Breast epithelium (tissue), 3 donors: ENCODE data around the gene NTN3.
"Not testable (repeated sequence)": the region's sequence is repeated elsewhere in the genome, so short reads cannot be mapped to it uniquely, and the experiment has no call there.

Experiments used
- POLR2A ChIP-seq: fragments of 450-650 bp; IDR thresholded peaks from one replicate; pipeline ENCODE4 v1.6.1; 2016; ENCODE audit warnings: antibody characterized with exemption, mild to moderate bottlenecking, moderate library complexity
- POLR2AphosphoS5 ChIP-seq, 3 donors: sonication (generic); formaldehyde crosslinking; IDR thresholded peaks; one replicate each; pipeline ENCODE4 v1.6.1; 2017; ENCODE audit warnings: antibody characterized with exemption in 3 of 3
- TF ChIP-seq, protein P1 (sequence below), 3 donors: fragments of 450-650 bp; IDR thresholded peaks; one replicate each; pipeline ENCODE4 v1.5.1; 2016 to 2017; ENCODE audit warnings: antibody characterized with exemption in 3 of 3, mild to moderate bottlenecking in 3 of 3, moderate library complexity in 3 of 3

DNA sequence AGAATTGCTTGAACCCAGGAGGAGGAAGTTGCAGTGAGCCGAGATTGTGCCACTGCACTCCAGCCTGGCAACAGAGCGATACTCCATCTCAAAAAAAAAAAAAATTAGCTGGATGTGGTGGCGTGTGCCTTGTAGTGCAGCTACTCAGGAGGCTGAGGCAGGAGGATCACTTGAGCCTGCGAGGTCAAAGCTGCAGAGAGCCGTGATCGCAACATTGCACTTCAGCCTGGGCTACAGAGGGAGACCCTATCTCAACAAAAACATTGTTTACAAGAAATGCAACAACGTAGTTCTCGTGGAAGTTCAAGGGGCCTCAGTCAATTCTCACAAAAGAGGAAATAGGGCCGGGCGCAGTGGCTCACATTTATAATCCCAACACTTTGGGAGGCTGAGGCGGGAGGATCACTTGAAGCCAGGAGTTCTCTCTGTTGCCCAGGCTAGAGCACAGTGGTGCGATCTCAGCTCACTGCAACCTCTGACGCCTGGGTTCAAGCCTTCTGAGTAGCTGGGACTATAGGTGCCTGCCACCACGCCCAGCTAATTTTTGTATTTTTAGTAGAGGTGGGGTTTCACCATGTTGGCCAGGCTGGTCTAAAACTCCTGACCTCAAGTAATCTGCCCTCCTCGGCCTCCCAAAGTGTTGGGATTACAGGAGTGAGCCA lies 29.8 kb upstream of the NTN3 start:
- TF ChIP-seq, protein P1, sequence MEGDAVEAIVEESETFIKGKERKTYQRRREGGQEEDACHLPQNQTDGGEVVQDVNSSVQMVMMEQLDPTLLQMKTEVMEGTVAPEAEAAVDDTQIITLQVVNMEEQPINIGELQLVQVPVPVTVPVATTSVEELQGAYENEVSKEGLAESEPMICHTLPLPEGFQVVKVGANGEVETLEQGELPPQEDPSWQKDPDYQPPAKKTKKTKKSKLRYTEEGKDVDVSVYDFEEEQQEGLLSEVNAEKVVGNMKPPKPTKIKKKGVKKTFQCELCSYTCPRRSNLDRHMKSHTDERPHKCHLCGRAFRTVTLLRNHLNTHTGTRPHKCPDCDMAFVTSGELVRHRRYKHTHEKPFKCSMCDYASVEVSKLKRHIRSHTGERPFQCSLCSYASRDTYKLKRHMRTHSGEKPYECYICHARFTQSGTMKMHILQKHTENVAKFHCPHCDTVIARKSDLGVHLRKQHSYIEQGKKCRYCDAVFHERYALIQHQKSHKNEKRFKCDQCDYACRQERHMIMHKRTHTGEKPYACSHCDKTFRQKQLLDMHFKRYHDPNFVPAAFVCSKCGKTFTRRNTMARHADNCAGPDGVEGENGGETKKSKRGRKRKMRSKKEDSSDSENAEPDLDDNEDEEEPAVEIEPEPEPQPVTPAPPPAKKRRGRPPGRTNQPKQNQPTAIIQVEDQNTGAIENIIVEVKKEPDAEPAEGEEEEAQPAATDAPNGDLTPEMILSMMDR (IDR thresholded peaks at IDR 0.05): not testable (repeated sequence)
- not testable (repeated sequence) for TF ChIP-seq POLR2A; POLR2AphosphoS5 (IDR thresholded peaks at IDR 0.05)
